OCI-LY1 (cell line): Measurements from ENCODE around the gene GRK4.
A peak's percentile ranks its signal among the peaks of the same experiment; 100 is the strongest.

Source experiments
- CTCF ChIP-seq: fragments of 200-600 bp; sonication (generic), shearing (Covaris generic); IDR thresholded peaks from 2 replicates; pipeline ENCODE4 v1.5.1; 2017; ENCODE audit warnings: mild to moderate bottlenecking, antibody characterized with exemption, low read length, moderate library complexity, mixed read lengths
- EZH2 ChIP-seq: fragments of 200-600 bp; sonication (generic), shearing (Covaris generic); IDR thresholded peaks from 2 replicates; pipeline ENCODE4 v1.8.0; 2017; ENCODE audit warnings: borderline replicate concordance, mixed run types, mild to moderate bottlenecking, antibody characterized with exemption, low read length, moderate library complexity, mixed read lengths

- TF ChIP-seq CTCF (peak; percentile 45; the same call in 1 of the 2 replicates), EZH2 (no peak)
Measured at GRCh38 chr4:3047464-3048286, 84.3 kb downstream of the GRK4 start.
